DLD1 (cell line): ENCODE measurements around the gene SRP68.
"Not testable (repeated sequence)": the region's sequence is repeated elsewhere in the genome, so short reads cannot be mapped to it uniquely, and the experiment has no call there.

ENCODE experiments used
- in situ Hi-C: cut with HindIII; loops from 2 replicates; pipeline ENCODE4 v1.10.0; 2017; ENCODE audit warnings: low sequenced_read_pairs

Gene SRP68

DNA sequence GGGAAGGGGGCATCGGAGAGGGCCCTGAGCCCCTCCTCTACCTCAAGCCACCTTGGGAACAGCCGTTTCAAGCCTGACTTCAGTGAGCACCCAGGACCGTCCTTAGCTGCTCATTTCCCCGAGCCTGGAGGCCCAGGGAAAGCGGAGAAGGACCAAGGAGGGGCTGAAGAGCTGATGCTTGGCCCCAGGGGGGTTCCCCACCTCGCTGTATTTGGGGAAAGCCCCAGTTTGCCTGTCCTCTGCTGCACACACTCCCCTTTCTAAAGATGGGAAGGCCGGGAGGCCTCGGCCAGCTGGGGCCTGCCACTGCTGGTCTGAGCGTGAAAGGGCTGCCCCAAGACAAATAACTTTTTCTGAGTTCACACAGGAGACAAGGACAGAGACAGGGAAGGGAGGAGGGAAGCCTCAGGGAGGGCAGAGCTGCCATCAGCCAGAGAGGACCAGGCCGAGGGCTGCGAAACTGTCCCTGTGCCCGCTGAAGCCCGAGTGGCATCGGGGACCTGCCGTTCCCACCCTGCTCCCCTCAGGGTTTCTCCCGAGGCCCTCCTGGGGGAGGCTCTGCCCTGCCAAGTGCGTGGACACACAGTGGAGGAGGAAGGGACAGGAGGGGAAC, 18.3 kb upstream of the SRP68 start:
- in situ Hi-C loops, result no loop called here

DNA sequence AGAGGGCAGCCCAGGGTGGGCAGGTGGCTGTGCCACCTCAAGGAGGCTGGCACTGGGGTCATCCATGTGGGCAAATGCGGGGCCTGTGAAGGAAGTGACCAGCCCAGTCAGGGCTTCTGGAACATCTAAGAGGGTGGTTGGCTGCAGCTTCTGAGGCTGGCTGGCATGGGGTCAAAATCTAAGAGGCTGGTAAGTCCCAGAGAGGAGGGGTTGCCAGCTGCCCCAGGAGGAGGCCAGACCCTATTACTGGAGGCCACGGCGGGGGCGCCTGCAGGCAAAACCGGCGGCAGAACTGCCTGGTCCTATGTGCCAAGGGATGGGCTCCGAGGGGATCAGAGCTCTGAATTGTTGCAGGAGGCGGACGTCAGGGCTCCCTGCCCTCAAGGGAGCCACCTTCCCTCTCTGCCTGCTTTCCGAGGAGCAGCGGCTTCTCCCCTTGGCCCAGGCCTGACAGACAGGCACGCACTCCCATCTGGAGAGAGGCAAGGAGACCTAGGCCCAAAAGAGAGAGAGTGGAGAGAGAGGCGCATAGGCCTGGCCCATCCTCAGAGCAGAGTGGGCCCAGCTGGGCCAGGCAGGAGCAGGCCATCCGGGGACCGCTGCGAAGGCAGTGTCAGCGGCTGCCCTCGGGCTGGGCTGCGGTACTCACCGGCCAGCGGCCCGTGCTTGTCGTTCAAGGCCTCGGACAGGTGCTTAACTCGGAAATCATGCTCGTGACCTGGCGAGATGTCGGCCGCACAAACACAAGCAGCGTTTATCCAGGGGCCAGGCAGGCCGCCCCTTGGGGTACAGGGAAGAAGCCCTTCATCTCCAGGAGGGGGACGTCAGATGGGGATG, 17.6 kb upstream of the SRP68 start:
- in situ Hi-C loops, result no loop called here

DNA sequence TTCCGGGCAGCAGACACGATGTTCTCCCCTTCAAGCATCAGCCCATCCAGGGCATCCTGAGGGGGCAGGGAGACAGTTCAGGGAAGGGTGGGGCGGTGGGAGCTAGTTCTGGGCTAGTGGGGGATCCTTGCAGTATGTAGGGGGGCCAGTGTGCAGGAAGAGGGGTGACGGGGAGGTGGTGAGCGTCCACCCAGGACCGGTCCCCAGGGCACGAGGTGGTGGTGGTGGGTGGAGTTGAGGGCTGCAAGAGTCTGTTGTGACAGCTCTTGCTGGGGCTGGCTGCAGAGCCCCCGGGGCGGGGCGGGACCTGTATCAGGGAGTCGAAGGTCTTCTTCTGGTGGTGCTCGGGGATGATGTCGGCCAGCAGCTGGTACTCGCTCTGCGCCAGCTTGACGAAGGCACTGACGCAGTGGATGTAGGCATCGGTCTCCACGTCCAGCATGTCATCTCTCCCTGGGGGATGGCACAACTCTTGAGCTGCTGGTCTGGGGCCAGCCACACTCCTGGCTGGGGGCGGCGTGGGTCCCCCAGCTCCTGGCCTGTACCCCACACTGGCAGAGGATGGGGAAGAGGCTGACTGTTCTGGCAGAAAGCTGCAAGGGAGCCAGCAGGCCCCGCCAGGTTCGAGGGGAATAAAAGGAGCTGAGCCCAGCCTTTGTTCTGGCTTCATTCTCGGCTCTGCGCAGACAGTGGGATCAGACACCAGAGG, 16.7 kb upstream of the SRP68 start:
- in situ Hi-C loops, result no loop called here

DNA sequence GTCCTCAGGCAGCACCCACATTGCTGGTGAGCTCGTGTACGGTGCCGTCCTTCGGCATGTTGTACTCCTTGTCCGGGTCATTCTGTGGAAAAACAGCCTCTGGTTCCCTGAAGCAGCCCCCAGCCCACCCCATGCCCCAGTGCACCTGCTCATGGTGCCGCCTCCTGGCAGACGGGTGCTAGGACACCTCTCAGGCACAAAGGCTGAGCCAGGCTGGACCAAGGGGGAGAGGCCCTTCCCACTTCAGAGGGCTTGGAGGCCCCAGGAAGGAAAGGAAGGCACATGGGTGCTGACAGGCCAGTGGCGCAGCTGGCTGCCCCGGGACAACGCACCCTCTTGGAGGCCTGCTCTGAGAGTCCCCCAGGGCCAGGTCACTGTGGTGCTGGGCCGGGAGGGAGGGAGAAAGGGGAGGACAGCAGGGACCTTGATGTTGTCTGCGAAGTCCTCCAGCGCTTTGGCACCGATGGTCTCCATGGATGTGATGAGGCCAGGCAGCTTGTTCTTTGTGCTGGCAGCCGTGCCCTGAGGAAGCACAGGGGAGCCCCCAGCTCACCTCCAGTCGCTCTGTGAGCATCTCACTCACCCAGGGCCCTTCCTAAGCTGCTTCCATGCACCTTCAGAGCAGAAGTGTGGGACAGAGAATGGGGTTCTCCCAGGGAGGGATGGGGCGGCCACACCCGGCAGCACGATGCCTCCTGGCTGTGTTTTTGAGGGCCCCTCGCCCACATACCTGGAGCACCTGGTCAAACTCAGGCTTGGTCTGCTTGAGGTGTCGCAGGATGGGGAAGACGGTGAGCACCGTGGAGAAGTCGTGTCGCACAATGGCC, 15.9 kb upstream of the SRP68 start:
- in situ Hi-C loops, result no loop called here

DNA sequence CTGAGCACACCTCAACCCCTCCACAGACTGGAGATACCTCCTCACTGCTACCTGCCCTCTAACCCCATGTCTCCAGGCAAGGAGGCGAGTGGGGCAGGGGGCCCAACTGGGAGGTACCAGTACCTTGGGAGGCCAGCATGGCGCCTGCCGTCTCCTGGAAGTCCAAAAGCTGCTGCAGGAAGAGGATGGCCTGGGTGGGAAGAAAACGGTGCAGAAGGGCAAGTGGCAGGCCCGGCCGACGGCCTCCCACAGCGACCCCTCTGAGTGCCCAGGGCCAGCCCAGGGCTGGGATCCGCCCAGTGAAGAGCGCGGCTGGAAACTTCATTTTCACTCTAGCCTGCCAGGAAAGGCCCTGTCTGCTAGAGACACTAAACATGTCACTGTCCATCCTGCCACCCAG, 15.2 kb upstream of the SRP68 start:
- in situ Hi-C loops, result no loop called here

DNA sequence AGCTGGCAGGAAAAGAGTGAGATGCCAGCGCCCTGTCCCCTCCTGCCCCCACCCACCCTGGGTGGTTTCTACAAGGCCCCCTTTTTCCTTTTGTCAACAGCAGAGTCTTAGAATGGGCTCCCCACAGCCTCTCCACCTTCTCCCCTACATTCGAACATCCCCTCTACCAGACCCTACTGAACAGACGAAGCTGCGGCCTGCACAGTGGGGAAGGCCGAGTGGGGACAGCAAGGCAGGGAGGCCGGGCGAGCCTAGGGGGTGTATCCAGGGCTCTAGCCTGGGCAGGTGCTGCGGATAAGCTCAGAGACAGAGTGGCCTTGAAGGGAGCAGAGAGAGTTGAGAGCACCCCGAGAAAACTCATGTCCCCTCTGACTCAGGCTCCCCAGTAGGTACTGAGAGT, 14.1 kb upstream of the SRP68 start:
- in situ Hi-C loops, result no loop called here

DNA sequence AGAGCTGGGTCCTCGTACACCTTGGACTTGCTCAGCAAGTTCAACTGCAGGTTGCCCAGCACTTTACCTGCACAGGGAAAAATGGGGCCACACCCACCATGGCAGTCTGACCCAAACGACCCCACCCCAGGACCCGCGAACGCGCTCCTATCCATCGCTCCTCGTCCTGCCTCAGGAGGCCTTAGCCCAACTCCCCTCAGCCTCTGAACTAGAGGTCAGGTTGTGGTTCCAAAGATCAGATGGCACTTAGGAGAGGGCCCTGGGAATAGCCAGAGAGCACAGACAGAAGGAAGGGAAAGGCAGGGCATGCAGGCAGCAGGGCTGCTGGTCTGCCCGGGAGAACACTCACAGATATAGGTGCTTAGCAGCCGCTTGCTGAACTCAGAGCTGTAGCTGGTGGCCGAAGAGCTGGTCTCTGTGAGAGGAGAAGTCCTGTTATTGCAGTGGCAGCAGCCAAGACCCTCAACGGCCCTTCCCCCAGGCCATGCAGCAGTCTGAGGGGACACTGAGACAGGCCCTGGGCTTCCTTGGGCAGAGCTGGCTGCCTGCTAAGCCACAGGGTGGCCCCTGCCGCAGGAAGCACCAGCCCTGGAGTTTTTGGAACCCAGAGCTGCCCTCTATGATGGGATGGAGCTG, 13.5 kb upstream of the SRP68 start:
- in situ Hi-C loops, result no loop called here

DNA sequence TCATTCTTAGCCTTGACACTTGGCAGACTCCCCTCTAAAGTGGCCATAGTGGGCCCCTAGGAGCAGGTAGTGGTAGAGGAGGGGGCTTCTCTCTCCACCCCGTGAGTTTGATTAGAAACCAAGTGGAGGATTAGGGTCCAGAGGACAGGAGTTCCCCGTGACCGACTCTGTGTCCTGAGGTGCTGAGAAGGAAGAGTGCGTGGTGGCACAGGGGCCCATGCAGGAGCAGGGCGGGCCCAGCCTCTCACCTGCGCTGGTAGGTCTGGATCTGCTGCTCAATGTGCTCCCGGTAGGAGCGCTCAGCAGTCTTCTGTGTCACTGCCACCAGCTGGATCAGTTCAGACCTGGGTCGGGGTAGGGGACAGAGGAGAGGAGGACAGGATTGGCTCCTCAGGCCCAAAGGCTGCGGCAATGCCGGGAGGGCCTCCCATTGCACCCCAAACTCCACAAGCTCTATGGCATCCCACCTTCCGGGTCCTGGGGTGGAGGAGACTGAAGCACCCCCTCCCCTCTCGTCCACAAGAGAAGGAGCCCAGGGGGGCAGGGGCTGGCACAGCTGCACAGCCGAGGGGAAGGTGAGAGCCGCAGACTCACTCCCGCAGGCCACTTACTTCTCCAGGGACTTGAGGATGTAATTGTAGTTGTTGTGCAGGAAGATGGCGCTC, 12.9 kb upstream of the SRP68 start:
- in situ Hi-C loops, result no loop called here

DNA sequence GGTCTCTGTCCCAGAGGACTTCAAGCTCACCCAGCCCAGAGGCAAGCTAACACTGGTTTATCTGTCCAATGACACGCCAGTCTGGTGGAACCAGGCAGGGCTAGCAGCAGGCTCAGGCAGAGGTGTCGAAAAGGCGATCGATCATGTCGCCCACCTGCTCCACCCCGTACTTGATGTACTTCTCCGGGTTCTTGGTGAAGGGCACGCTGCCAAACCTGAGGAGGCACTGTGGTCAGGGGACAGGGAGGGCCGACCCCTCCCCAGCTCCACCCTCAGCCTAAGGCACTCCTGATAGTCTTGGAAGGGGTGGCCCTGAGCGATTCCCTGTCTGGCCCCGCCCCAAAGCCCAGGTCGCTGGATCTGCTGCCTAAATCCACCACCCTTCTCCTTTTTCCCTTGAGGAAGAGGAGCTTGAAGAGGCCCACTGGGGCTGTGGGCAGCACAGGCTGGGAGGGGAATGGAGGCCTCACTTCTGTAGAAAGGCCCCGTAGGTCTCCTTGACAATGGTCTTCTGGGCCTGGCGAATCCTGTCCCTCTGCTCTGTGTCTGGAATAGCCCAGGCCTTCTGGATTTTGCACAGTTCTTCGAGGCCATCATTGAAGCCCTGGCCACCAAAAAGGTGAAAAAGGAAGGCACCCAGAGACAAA, 11.3 kb upstream of the SRP68 start:
- in situ Hi-C loops, result no loop called here

DNA sequence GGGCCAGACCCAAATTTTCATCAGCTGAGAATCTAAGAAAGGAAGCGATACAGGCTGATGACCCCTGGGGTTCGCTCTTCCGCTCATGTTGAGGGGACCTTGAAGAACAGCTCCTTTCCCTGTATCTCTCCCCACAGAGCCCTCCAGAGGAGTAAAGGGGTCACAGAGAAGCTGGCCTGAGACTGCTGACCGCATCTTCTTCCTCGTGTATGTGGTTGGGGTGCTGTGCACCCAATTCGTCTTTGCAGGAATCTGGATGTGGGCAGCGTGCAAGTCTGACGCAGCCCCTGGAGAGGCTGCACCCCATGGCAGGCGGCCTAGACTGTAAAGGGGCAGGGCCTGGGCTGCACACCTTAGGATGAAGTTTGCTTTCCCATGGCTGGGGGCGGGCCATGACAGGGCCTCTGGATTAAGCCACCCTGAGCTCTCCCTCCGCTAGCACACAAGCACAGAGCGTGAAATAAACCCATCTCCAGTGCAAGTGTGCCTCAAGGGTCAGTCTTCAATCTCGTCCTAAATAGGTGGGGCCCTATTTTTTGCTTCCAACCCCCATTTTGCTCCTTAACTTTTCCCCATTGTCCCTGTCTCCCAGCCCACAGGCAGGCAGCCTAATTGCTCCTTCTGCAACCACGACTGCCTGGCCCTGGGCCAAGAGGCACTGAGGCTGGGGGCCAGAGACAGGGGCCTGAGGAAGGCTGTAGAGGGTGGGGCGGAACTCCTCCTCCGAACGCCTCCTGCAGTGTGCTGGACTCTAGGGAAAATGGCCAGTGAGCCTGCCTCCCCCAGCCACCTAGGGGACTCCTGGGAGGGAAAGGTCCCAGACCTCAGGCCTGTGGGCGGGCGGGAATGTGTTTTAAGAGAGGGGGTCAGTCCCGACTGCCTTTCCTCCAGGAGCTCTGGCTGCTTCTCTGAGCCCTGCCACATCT, 10.3 kb upstream of the SRP68 start:
- in situ Hi-C loops, result no loop called here

DNA sequence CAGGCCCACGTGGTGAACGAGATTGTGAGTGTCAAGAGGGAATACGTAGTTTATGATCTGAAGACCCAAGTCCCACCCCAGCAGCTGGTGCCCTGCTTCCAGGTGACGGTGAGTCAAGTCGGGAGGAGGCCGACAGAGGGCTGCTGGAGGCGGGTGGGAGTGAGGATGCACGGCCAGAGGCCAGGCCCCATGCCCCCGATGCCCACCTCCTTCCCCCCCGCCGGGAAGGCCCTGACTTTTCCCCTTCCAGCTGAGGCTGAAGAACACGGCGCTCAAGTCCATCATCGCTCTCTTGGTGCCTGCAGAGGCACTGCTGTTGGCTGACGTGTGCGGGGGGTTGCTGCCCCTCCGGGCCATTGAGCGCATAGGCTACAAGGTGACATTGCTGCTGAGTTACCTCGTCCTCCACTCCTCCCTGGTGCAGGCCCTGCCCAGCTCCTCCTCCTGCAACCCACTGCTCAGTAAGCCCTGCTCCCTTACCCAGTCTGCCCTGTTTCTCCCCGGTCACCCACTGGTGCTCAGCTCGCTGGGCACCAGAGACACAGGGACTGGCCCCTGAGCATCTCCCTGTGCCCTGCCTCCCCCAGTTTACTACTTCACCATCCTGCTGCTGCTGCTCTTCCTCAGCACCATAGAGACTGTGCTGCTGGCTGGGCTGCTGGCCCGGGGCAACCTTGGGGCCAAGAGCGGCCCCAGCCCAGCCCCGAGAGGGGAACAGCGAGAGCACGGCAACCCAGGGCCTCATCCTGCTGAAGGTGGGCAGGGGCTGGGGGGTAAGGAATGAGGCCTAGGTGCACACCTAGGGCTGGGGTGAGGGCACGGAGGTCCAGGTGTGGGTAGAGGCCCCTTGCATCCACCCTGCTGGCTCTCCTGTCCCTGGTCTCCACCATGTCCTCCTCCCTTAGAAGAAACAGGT, 9.2 kb upstream of the SRP68 start:
- in situ Hi-C loops, result no loop called here

DNA sequence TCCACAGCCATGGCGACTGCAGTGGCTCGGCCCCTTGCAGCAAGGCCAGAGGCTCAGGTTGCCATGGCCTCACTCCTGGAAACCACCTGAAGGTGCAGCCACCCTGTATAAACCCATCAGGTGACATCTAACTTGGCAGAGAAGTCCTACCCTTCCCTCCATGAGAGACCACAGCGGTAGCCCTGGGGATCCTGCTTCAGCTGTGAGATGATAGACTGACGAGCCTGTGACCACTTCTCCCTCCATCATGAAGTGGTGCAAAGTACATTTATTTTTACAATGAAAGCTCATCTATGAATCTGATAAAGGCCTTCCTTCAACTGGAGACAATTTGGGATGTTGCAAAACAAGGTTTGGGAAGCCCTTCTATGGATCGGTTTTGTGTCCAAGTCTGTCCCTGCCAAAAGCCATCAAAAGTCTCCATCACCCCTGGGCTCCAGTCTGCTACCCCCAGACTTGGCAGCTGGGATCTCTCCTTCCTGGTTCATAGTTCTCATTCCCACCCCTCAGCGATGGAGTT, 8.5 kb upstream of the SRP68 start:
- in situ Hi-C loops, result no loop called here

DNA sequence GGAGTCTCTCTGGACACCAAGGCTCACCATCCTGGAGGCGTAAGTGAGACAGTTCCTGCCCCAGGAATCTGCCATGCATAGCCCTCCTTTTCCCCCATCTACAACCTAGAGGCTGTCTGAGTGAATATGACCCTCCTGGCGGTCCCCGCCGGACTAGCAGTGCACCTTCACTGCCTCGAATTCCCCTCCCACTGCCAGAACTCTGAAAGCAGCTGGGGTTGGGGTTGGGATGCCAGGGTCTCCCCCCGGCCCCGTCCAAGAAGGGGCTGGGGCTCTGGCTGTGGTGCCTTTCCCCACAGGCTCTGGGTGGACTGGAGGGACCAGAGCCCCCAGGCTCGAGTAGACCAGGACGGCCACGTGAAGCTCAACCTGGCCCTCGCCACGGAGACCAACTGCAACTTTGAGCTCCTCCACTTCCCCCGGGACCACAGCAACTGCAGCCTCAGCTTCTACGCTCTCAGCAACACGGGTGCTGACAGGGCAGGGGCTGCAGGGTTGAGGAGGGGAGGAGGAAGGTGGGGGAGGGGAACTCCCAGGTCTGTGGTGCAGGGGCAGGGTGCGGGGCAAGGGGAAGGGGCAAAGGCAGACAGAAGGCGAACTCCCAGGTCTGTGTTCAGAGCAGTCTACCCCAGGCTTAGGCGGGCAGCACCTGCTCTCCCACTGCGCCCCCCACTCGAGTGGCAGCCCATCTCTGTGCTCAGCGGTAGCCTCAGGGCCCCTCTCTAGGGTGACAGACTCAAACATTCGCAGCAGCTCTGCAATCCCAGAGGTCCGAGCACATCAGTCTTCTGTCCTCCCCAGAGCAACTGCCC, 7.8 kb upstream of the SRP68 start:
- in situ Hi-C loops, result no loop called here

DNA sequence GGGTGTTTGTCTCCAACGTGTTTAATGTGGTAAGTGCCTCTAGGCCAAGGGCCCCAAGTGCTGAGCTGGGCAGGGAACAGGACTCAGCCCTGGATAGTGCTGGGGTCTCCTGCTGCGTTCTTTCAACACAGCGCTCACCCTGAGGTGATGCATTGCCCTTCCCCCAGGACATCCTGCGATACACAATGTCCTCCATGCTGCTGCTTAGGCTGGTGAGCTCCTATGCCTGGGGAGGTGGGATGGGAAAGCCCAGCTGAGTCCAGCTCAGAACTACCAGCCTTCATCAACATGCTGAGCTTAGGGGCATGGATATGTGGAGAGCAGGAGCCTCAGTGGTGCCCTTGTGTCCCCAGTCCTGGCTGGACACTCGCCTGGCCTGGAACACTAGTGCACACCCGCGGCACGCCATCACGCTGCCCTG, 7.2 kb upstream of the SRP68 start:
- in situ Hi-C loops, result no loop called here

DNA sequence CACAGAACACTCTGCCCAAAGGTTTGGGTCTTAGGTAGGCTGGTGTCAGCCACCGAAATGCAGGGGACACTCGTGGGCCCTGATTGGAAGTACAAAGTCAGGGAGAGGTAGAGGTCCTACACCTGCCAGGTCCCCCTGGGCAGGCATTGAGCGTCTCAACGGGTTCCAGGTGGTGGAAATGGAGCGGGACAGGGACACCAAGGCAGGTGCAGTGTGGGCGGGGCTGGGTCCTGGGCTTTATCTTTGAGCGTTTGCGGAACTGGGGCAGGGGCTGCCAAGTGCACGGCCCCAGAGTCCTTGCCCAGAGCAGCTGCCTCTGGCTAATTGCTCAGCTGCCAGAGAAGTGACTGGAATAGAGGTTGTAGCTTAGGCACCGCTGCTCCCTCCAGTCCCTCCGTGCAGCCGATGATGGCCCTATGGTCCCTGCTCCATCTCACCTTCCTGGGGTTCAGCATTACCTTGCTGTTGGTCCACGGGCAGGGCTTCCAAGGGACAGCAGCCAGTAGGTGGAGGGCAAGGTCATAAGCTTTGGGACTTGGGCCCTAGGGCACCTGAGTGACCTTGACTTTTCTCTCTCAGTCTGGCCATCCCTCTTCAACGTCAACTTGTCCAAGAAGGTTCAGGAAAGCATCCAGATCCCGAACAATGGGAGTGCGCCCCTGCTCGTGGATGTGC, 6.7 kb upstream of the SRP68 start, which contains the start of gene ZACN:
ZACN (plus strand) TSS at position 323 of the 675 bp plus-strand sequence; CDS start at position 406, 83 bp downstream.
- in situ Hi-C loops, result no loop called here

DNA sequence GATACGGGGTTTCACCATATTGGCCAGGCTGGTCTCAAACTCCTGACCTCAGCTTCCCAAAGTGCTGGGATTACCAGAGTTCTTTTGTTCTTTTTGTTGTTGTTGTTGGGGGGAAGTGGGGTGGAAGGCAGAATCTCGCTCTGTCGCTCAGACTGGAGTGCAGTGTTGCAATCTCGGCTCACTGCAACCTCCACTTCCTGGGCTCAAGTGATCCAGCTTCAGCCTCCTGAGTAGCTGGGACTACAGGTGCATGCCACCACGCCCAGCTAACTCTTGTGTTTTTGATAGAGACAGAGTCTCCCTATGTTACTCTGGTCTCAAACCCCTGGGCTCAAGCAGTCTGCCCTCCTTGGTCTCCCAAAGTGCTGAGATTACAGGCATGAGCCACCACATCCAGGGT, 6.1 kb upstream of the SRP68 start:
- in situ Hi-C loops, result not testable (repeated sequence)
